Measurements from ENCODE around the gene CCDC47. TPM values are rescaled to one million over a fixed set of nuclear protein-coding genes. Genes with fewer than 3 reads are reported as not detected.

CCDC47 gene
- total RNA-seq, 4 donors from 2014 or later = 79.8 to 91.8 (median 89.1) TPM

DNA sequence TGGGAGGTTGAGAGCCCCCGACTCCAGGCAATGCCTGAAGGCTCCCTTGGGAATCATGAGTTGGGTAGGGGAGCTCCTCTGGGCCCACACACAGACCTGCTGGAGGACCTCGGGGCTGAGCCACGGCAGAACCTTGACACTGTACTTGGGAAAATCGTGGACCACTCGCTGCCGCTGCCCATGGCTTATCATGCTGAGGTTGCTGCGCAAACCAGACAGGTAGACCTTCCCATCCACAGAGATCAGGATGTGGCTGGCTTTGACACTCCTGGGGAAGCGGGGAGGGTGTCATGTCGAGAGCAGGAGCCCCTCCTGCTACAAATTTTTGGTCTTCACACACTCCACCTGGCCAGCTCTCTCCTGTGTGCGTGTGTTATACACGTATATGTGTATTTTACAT lies 66.2 kb downstream of the CCDC47 start:
- Histone ChIP-seq H3K36me3 (peaks cover 0 to 73% (median 0%) of the 10 kb centered on the region in 3 donors), H3K4me3 (no peak overlapping the region), H3K9me3 (no peaks in the 10 kb centered on the region), H3K27me3 (no peaks in the 10 kb centered on the region), H3K4me1 (peaks cover 0 to 16% (median 6%) of the 10 kb centered on the region in 4 donors), H3K27ac (peak overlapping the region in 3 of 4 donors; percentile 28 to 69 (median 34))
- TF ChIP-seq, protein P1, sequence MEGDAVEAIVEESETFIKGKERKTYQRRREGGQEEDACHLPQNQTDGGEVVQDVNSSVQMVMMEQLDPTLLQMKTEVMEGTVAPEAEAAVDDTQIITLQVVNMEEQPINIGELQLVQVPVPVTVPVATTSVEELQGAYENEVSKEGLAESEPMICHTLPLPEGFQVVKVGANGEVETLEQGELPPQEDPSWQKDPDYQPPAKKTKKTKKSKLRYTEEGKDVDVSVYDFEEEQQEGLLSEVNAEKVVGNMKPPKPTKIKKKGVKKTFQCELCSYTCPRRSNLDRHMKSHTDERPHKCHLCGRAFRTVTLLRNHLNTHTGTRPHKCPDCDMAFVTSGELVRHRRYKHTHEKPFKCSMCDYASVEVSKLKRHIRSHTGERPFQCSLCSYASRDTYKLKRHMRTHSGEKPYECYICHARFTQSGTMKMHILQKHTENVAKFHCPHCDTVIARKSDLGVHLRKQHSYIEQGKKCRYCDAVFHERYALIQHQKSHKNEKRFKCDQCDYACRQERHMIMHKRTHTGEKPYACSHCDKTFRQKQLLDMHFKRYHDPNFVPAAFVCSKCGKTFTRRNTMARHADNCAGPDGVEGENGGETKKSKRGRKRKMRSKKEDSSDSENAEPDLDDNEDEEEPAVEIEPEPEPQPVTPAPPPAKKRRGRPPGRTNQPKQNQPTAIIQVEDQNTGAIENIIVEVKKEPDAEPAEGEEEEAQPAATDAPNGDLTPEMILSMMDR (IDR thresholded peaks at IDR 0.05) = no peak
- TF ChIP-seq POLR2A (IDR thresholded peaks at IDR 0.05) = no peak
- no peak for DNase-seq

DNA sequence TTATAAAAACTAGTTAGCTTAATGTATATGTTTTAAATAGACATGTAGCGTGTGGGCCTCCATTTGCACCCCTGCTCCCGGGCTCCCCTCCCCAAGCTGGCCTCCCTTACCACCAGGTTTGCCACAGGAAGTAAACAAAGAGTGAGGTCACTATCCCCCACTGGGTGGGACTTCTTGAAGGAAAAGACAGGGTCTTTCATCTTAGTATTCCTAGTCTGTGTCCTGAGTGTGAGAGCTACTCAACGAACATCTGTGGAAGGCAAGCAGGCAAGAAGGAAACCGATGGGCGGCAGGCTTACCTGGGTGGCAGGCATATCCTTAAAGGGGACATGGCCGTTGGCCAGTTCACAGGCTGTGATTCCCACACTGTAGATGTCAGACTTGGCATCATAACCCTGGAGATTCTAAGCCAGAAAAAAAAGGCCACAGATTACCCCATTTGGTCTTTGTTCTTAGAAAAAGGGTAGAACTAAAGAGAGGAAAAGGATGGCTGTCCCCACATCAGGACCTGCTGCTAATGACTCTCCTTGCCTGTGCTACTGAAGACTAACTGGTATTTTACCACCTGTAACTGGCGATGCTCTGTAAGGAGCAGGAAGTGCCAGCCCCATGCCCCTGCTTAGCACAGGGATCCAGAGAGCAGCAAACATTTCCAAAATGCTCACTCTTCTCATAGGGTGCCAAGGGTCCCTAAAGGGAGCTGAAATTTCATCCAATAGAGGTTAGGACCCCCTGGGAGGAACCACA lies 66.9 kb downstream of the CCDC47 start:
- no peak overlapping the region for H3K4me3 ChIP-seq
- H3K36me3 ChIP-seq = peaks cover 0 to 66% (median 0%) of the 10 kb centered on the region in 3 donors
- H3K27me3 ChIP-seq = no peaks in the 10 kb centered on the region
- H3K9me3 ChIP-seq = no peaks in the 10 kb centered on the region
- DNase-seq = no peak
- H3K4me1 ChIP-seq = peaks cover 0 to 16% (median 7%) of the 10 kb centered on the region in 4 donors
- peak overlapping the region in 3 of 4 donors; percentile 28 to 69 (median 34) for H3K27ac ChIP-seq
- TF ChIP-seq, protein P1 (IDR thresholded peaks at IDR 0.05) = no peak
- no peak for TF ChIP-seq POLR2A (IDR thresholded peaks at IDR 0.05)

DNA sequence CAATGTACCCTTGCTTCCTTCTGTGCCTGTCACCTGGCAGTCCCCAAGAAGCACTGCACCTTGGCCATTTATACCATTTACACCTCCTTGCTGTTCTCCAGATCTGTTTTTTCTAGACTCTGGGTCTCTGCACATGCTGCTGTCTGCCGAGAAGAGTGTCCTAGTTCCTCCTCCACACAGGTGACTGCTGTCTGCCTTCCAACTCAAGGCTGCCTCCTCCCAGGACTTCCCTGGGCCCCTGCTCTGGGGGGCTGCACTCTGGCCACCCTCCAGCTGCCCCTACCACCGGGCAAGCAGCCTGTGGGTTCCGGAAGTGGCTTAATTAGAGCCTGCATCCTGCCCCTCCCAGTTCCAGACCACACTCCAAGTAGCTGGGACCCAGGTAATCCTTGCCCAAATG lies 67.7 kb downstream of the CCDC47 start:
- Histone ChIP-seq H3K9me3 (no peaks in the 10 kb centered on the region), H3K27ac (peak overlapping the region in 1 of 4 donors; percentile 69), H3K27me3 (no peaks in the 10 kb centered on the region), H3K36me3 (peaks cover 0 to 59% (median 0%) of the 10 kb centered on the region in 3 donors), H3K4me1 (peaks cover 0 to 21% (median 13%) of the 10 kb centered on the region in 4 donors), H3K4me3 (no peak overlapping the region)
- no peak for DNase-seq
- TF ChIP-seq POLR2A (IDR thresholded peaks at IDR 0.05) = no peak
- TF ChIP-seq, protein P1 (IDR thresholded peaks at IDR 0.05) = no peak

DNA sequence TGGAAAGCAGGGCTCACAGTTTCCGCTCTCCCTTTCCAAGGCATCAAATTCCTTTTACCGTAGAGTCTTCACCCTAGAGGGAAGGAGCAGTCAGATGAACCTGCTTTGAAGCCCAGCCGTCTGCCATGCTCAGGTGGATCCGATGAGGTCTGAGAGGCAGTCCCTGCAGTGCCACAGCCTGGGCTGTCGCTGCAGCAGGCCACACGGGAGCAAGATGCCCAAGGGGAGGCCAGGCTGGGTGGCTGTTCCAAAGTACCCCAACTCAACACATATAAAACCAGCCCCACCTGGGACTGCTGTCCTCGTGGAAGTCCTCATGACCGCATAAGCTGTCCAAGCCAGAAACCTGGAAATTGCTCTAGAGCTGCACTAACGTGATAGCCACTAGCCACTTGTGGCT lies 68.6 kb downstream of the CCDC47 start:
- peaks cover 0 to 51% (median 0%) of the 10 kb centered on the region in 3 donors for H3K36me3 ChIP-seq
- TF ChIP-seq, protein P1 (IDR thresholded peaks at IDR 0.05) = no peak
- TF ChIP-seq POLR2A (IDR thresholded peaks at IDR 0.05) = no peak
- peak overlapping the region in 1 of 4 donors; percentile 69 for H3K27ac ChIP-seq
- DNase-seq = no peak
- H3K4me3 ChIP-seq = no peak overlapping the region
- no peaks in the 10 kb centered on the region for H3K9me3 ChIP-seq
- peaks cover 0 to 21% (median 16%) of the 10 kb centered on the region in 4 donors for H3K4me1 ChIP-seq
- H3K27me3 ChIP-seq = no peaks in the 10 kb centered on the region

DNA sequence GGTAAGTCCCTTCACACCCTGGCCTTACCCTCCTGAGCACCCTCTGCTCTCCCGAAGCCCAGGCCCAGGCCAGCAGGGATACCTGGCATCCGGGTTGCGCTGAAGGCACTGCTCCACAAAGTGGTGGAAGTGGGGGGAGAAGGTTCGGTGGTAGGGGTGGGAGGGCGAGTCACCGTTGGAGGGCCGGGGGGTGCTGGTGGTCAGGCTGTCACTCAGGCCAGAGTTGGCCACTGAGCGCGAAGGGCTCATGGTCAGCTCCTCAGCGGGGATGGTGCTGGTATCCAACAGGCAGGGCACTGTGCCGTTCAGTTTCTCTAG lies 69.2 kb downstream of the CCDC47 start:
- Histone ChIP-seq H3K27me3 (no peaks in the 10 kb centered on the region), H3K4me3 (no peak overlapping the region), H3K9me3 (no peaks in the 10 kb centered on the region), H3K4me1 (peaks cover 0 to 22% (median 19%) of the 10 kb centered on the region in 4 donors), H3K36me3 (peaks cover 0 to 45% (median 0%) of the 10 kb centered on the region in 3 donors), H3K27ac (peak overlapping the region in 1 of 4 donors; percentile 69)
- no peak for TF ChIP-seq POLR2A (IDR thresholded peaks at IDR 0.05)
- TF ChIP-seq, protein P1 (IDR thresholded peaks at IDR 0.05) = no peak
- no peak for DNase-seq
